ENCODE measurements around the gene SMC3. TPM values are rescaled to one million over a fixed set of nuclear protein-coding genes. Genes with fewer than 3 reads are reported as not detected.
A peak's percentile ranks its signal among the peaks of the same experiment; 100 is the strongest.

The SMC3 gene
- total RNA-seq, 1 donor from 2014 or later: 48.6 TPM

GRCh38 chr10:110539091-110539490 is 28.4 kb upstream of the SMC3 start:
- ATAC-seq: no peak
- intact Hi-C loops (cut with DNase I): no loop called here
- no peak for DNase-seq (ENCODE audit: low spot score)

GRCh38 chr10:110540031-110540430 is 27.5 kb upstream of the SMC3 start:
- no peak for DNase-seq (ENCODE audit: low spot score)
- intact Hi-C loops (cut with DNase I): no loop called here
- ATAC-seq: no peak

GRCh38 chr10:110544958-110545537 is 22.4 kb upstream of the SMC3 start:
- no peak for DNase-seq (ENCODE audit: low spot score)
- ATAC-seq: peak; percentile 33
- intact Hi-C loops (cut with DNase I): loop anchor here (5.0 kb wide), 1 partner anchor 233 kb away; no protein-coding TSS in a partner anchor

- intact Hi-C loops (cut with DNase I): loop anchor here (5.0 kb wide), 1 partner anchor 234 kb away; no protein-coding TSS in a partner anchor
- ATAC-seq (peak; percentile 55), DNase-seq (ENCODE audit: low spot score) (no peak)
Measured at GRCh38 chr10:110546077-110546476, 21.4 kb upstream of the SMC3 start.

- intact Hi-C loops (cut with DNase I): loop anchor here (5.0 kb wide), 1 partner anchor 234 kb away; no protein-coding TSS in a partner anchor
- peak; percentile 30 for ATAC-seq
- no peak for DNase-seq (ENCODE audit: low spot score)
Measured at GRCh38 chr10:110546499-110547110, 20.9 kb upstream of the SMC3 start.

- DNase-seq (ENCODE audit: low spot score) (no peak), ATAC-seq (peak; percentile 77)
- intact Hi-C loops (cut with DNase I): loop anchor here (5.0 kb wide), 1 partner anchor 235 kb away; no protein-coding TSS in a partner anchor
Measured at GRCh38 chr10:110547139-110547761, 20.2 kb upstream of the SMC3 start.

- intact Hi-C loops (cut with DNase I): loop anchor here (5.0 kb wide), 1 partner anchor 236 kb away; no protein-coding TSS in a partner anchor
- ATAC-seq (no peak), DNase-seq (ENCODE audit: low spot score) (no peak)
Measured at GRCh38 chr10:110548002-110548401, 19.5 kb upstream of the SMC3 start.

GRCh38 chr10:110549211-110549610 is 18.3 kb upstream of the SMC3 start:
- intact Hi-C loops (cut with DNase I): loop anchor here (5.0 kb wide), 1 partner anchor 237 kb away; no protein-coding TSS in a partner anchor
- ATAC-seq (no peak), DNase-seq (ENCODE audit: low spot score) (no peak)

GRCh38 chr10:110553905-110554304 is 13.6 kb upstream of the SMC3 start:
- ATAC-seq: no peak
- intact Hi-C loops (cut with DNase I): no loop called here

GRCh38 chr10:110556296-110556695 is 11.2 kb upstream of the SMC3 start:
- intact Hi-C loops (cut with DNase I): no loop called here
- ATAC-seq (no peak), DNase-seq (ENCODE audit: low spot score) (no peak)

More at GRCh38 chr10:110553905-110554304, 13.6 kb upstream of the SMC3 start:
- DNase-seq (ENCODE audit: low spot score): no peak

- intact Hi-C loops (cut with DNase I): no loop called here
- ATAC-seq (peak; percentile 62), DNase-seq (ENCODE audit: low spot score) (no peak)
Measured at GRCh38 chr10:110556969-110557601, 10.4 kb upstream of the SMC3 start.

- ATAC-seq (no peak), DNase-seq (ENCODE audit: low spot score) (no peak)
- intact Hi-C loops (cut with DNase I): no loop called here
Measured at GRCh38 chr10:110558041-110558440, 9.5 kb upstream of the SMC3 start.

GRCh38 chr10:110560012-110560411 is 7.5 kb upstream of the SMC3 start:
- intact Hi-C loops (cut with DNase I): no loop called here
- no peak for ATAC-seq
- DNase-seq (ENCODE audit: low spot score): no peak

GRCh38 chr10:110561292-110561691 is 6.2 kb upstream of the SMC3 start:
- ATAC-seq: no peak
- DNase-seq (ENCODE audit: low spot score): no peak
- intact Hi-C loops (cut with DNase I): no loop called here

GRCh38 chr10:110562348-110562747 is 5.1 kb upstream of the SMC3 start:
- no peak for DNase-seq (ENCODE audit: low spot score)
- intact Hi-C loops (cut with DNase I): no loop called here
- no peak for ATAC-seq

- no peak for ATAC-seq
- intact Hi-C loops (cut with DNase I): no loop called here
- DNase-seq (ENCODE audit: low spot score): no peak
Measured at GRCh38 chr10:110563132-110563531, 4.4 kb upstream of the SMC3 start.

GRCh38 chr10:110566472-110567200 is 859 bp upstream of the SMC3 start:
- intact Hi-C loops (cut with DNase I): no loop called here
- DNase-seq (ENCODE audit: low spot score) (no peak), ATAC-seq (no peak)

GRCh38 chr10:110568055-110568735 is 700 bp downstream of the SMC3 start:
- peak; percentile 74 for ATAC-seq

GRCh38 chr10:110569122-110569521 is 1.6 kb downstream of the SMC3 start:
- no peak for ATAC-seq
- no peak for DNase-seq (ENCODE audit: low spot score)
- intact Hi-C loops (cut with DNase I): no loop called here

More at GRCh38 chr10:110568055-110568735, 700 bp downstream of the SMC3 start:
- DNase-seq (ENCODE audit: low spot score): peak; percentile 74
- intact Hi-C loops (cut with DNase I): no loop called here

Measured in sciatic nerve (tissue), 2 donors.